Measurements from ENCODE around the gene CCR7. TPM values are rescaled to one million over a fixed set of nuclear protein-coding genes. Genes with fewer than 3 reads are reported as not detected.
"Not testable (repeated sequence)": the region's sequence is repeated elsewhere in the genome, so short reads cannot be mapped to it uniquely, and the experiment has no call there.

Gene CCR7
- total RNA-seq, 2 donors from 2014 or later: 287 to 301 TPM

GRCh38 chr17:40599468-40599763, 34.1 kb upstream of the CCR7 start:
- Mint-ChIP-seq H3K27ac (peak overlapping the region; percentile 96 to 98), H3K36me3 (peaks cover 22 to 29% of the 10 kb centered on the region in 2 donors), H3K9me3 (peaks cover 14 to 15% of the 10 kb centered on the region in 2 donors)
- DNase-seq (ENCODE audit: low spot score in 2 of 2) (no peak), ATAC-seq (no peak)

DNA sequence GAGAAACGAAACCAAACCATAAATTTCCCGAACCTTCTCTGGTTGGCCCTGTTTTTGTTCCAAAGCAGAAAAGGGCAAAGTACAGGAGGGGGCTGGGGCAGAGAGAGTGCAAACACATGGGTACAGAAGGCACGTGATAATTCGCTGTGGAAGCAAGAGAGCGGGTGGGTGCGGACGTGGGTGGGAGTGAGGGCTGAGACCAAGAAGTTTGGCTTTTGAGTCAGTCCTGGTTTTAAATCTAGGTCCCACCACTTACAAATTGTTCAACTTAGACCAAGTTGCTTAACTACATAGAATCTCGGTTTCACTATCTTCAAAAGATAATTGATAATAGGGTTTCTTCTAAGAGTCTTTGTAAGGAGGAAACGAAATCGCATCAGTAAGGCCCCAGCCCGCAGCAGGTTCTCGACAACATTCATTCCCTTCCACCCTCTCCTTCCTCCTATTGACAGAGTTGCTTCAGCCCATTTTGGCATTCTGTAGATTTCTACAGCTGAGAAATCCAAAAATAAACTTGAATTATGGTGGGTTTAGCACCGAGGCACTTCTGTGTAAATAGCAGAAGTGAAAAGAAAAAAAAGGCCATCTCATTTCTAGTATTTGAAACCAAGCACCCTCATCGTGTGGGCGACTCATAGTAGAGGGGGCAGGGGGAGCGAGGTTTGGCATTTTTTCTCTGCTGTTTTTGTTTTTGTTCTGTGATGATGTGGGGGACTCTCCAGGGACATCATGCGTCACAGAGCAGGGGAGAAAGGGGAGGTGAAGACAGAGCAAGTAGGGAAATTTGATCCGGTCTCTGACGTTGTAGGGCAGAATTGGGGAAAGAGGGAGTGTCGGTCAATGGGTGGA, 33.6 kb upstream of the CCR7 start:
- H3K27ac Mint-ChIP-seq: peak overlapping the region; percentile 96 to 98
- peak; percentile 50 to 68 for ATAC-seq
- H3K9me3 Mint-ChIP-seq: peaks cover 14 to 15% of the 10 kb centered on the region in 2 donors
- H3K36me3 Mint-ChIP-seq: peaks cover 22 to 29% of the 10 kb centered on the region in 2 donors
- DNase-seq (ENCODE audit: low spot score in 2 of 2): peak; percentile 67 to 83

GRCh38 chr17:40598301-40598618, 33.0 kb upstream of the CCR7 start:
- ATAC-seq (no peak), DNase-seq (ENCODE audit: low spot score in 2 of 2) (no peak)
- Mint-ChIP-seq H3K36me3 (peaks cover 22 to 29% of the 10 kb centered on the region in 2 donors), H3K27ac (peak overlapping the region; percentile 96 to 98), H3K9me3 (peaks cover 14 to 15% of the 10 kb centered on the region in 2 donors)

DNA sequence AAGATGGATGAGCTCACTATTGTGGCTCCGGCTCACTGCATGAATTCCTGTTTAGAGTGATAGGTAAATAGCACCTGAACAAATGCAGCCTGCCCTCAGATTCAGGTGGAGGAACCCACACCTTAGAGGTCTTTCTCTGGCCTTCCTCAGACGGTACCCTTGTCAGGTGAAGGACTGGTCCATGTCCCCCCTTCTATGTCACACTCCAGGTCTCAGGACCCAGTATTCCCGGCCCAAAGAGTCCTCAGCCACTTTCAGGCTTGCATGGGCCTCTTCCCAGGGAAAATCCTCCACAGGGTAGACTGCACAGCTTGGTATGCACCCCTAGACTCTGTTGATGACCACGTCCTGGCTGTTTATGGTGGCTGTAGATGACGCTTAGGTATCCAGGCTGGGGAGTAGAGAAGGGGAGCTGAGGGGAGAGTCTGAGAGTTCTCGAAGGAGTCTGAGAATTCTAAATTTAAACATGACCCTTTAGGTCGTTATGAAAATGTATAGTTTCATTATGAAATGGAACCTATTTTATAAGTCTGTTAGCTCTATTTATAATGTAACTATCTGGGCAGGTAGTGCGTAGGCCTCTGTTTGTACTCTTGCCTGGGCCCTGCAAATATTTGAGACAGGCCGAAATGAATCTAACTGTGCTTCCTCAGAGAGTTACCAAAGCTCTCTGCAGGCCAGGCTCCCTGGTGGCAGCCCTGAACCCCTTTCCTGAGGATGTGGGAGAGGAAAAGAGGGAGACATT, 32.5 kb upstream of the CCR7 start:
- H3K9me3 Mint-ChIP-seq: peaks cover 14 to 15% of the 10 kb centered on the region in 2 donors
- DNase-seq (ENCODE audit: low spot score in 2 of 2) (no peak), ATAC-seq (no peak)
- peaks cover 22 to 29% of the 10 kb centered on the region in 2 donors for H3K36me3 Mint-ChIP-seq
- peak overlapping the region; percentile 96 to 98 for H3K27ac Mint-ChIP-seq

- ATAC-seq (no peak), DNase-seq (ENCODE audit: low spot score in 2 of 2) (no peak)
- H3K9me3 Mint-ChIP-seq: peaks cover 14 to 15% of the 10 kb centered on the region in 2 donors
- peak overlapping the region in 1 of 2 donors; percentile 98 for H3K27ac Mint-ChIP-seq
- peaks cover 22 to 29% of the 10 kb centered on the region in 2 donors for H3K36me3 Mint-ChIP-seq
Measured at GRCh38 chr17:40597156-40597555, 31.9 kb upstream of the CCR7 start.

DNA sequence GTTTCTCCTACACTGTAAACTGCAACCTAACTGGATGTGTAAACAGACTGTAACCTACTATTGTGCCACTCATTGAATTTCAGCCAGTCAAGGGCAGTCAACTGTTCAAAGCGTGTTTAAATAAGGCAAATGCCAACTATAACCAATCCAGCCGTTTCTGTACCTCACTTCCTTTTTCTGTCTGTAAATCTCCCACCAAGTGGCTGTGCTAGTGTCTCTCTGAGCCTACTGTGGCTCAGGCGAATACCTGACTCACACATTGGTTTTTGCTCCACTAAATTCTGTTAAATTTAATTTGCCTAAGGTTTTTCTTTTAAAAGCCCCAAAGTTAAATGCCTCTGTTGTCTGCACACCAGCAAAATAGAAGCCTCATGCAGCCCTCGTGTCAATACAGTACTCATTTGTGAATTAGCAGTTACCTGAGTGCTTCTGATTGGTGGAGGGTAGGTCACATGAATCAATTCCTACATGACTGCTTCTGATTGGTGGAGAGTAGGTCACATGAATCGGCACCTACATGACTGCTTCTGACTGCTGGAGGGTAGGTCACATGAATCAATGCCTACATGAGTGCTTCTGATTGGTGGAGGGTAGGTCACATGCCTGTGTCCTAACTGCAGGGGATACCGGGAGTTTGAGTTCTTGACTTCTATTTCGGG, 31.1 kb upstream of the CCR7 start:
- Mint-ChIP-seq H3K9me3 (peaks cover 14 to 15% of the 10 kb centered on the region in 2 donors), H3K27ac (peak overlapping the region; percentile 63 to 98), H3K36me3 (peaks cover 22 to 25% of the 10 kb centered on the region in 2 donors)
- DNase-seq (ENCODE audit: low spot score in 2 of 2) (no peak), ATAC-seq (peak; percentile 5 to 38)

GRCh38 chr17:40590742-40591141, 25.5 kb upstream of the CCR7 start:
- DNase-seq (ENCODE audit: low spot score in 2 of 2): no peak
- Mint-ChIP-seq H3K36me3 (peaks cover 44% of the 10 kb centered on the region in 2 donors), H3K9me3 (peaks cover 26 to 35% of the 10 kb centered on the region in 2 donors), H3K27ac (no peak overlapping the region)
- ATAC-seq: no peak

DNA sequence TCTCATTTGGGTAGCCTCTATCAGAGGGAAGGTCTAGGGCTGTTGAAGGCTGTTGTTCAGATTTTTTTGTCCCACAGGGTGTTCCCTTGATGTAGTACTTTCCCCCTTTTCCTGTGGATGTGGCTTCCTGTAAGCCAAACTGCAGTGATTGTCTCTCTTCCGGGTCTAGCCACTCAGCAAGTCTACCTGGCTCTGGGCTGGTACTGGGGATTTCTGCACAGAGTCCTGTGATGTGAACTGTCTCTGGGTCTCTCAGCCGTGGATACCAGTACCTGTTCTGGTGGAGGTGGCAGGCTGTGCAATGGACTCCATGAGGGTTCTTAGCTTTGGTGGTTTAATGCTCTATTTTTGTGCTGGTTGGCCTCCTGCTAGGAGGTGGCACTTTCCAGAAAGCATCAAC, 23.3 kb upstream of the CCR7 start:
- H3K36me3 Mint-ChIP-seq: peaks cover 55 to 57% of the 10 kb centered on the region in 2 donors
- no peak for ATAC-seq
- peaks cover 30 to 42% of the 10 kb centered on the region in 2 donors for H3K9me3 Mint-ChIP-seq
- DNase-seq (ENCODE audit: low spot score in 2 of 2): no peak
- peak overlapping the region in 1 of 2 donors; percentile 58 for H3K27ac Mint-ChIP-seq

DNA sequence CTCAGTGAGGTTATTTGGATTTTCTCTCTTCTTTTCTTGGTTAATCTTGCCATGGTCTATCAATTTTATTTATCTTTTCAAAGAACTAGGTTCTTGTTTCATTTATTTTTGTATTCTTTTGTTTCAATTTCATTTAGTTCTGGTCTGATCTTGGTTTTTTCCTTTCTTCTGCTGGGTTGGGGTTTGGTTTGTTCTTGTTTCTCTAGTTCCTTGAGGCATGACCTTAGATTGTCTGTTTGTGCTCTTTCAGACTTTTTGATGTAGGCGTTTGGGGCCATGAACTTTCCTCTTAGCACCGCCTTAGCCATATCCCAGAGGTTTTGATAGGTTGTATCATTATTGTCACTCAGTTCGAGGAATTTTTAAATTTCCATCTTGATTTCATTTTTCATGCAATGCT, 21.0 kb upstream of the CCR7 start:
- DNase-seq (ENCODE audit: low spot score in 2 of 2); ATAC-seq: not testable (repeated sequence)
- Mint-ChIP-seq H3K36me3 (peaks cover 55 to 65% of the 10 kb centered on the region in 2 donors), H3K9me3 (peaks cover 34 to 48% of the 10 kb centered on the region in 2 donors), H3K27ac (peak overlapping the region in 1 of 2 donors; percentile 84)

GRCh38 chr17:40584950-40585349, 19.7 kb upstream of the CCR7 start:
- peaks cover 31 to 45% of the 10 kb centered on the region in 2 donors for H3K9me3 Mint-ChIP-seq
- DNase-seq (ENCODE audit: low spot score in 2 of 2); ATAC-seq: not testable (repeated sequence)
- H3K36me3 Mint-ChIP-seq: peaks cover 51 to 73% of the 10 kb centered on the region in 2 donors
- peak overlapping the region in 1 of 2 donors; percentile 98 for H3K27ac Mint-ChIP-seq

GRCh38 chr17:40582328-40582901, 17.1 kb upstream of the CCR7 start:
- peak; percentile 76 to 79 for ATAC-seq
- peak overlapping the region; percentile 87 to 98 for H3K27ac Mint-ChIP-seq
- H3K9me3 Mint-ChIP-seq: peaks cover 20 to 28% of the 10 kb centered on the region in 2 donors
- H3K36me3 Mint-ChIP-seq: peaks cover 32 to 61% of the 10 kb centered on the region in 2 donors
- DNase-seq (ENCODE audit: low spot score in 2 of 2): peak in 1 of 2 donors; percentile 84

DNA sequence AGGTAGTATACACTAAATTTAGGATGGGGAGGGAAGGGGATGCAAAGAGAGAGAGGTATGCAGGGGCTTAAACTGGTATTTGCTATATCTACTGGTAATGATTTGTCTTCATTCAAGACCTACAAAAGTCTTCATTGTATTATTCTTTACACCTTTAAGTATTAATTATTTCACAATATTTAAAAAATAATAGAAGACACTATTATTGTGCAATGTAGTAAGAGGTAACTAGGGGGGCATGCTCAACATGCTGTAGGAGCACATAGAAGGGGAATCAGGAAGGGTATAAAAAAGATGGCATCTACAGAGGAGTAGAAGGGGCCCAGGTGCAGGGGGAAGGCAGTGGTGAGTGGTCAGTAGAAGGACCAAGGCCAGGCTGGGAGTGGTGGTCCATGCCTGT, 14.9 kb upstream of the CCR7 start:
- peaks cover 31 to 56% of the 10 kb centered on the region in 2 donors for H3K36me3 Mint-ChIP-seq
- peak overlapping the region in 1 of 2 donors; percentile 98 for H3K27ac Mint-ChIP-seq
- DNase-seq (ENCODE audit: low spot score in 2 of 2) (no peak), ATAC-seq (no peak)
- peaks cover 20 to 28% of the 10 kb centered on the region in 2 donors for H3K9me3 Mint-ChIP-seq

DNA sequence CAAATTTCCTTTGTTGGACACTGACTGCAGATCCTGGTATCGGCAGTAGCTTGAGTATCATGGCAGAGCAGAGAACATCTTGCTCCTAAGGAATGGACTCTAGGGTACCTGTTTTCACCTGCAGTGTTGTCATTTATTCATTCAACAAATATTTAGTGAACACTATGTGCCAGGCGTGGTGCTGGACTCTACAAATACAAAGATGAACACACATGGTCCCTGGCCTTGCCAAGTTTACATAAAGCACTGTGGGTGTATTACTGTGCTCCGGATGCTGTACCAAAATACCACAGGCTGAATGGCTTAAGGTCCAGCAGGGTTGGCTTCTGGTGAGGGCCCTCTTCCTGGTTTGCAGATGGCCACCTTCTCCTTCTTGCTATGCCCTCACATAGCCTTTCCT, 14.2 kb upstream of the CCR7 start:
- ATAC-seq (no peak), DNase-seq (ENCODE audit: low spot score in 2 of 2) (no peak)
- H3K9me3 Mint-ChIP-seq: peaks cover 17 to 28% of the 10 kb centered on the region in 2 donors
- H3K36me3 Mint-ChIP-seq: peaks cover 29 to 56% of the 10 kb centered on the region in 2 donors
- peak overlapping the region in 1 of 2 donors; percentile 98 for H3K27ac Mint-ChIP-seq

GRCh38 chr17:40577611-40578065, 12.4 kb upstream of the CCR7 start:
- peaks cover 29 to 59% of the 10 kb centered on the region in 2 donors for H3K36me3 Mint-ChIP-seq
- no peak for DNase-seq (ENCODE audit: low spot score in 2 of 2)
- peak; percentile 65 to 77 for ATAC-seq
- peaks cover 22 to 34% of the 10 kb centered on the region in 2 donors for H3K9me3 Mint-ChIP-seq
- H3K27ac Mint-ChIP-seq: peak overlapping the region; percentile 83 to 89

GRCh38 chr17:40576113-40576740, 11.0 kb upstream of the CCR7 start:
- Mint-ChIP-seq H3K27ac (peak overlapping the region; percentile 17 to 83), H3K9me3 (peaks cover 34 to 46% of the 10 kb centered on the region in 2 donors), H3K36me3 (peaks cover 43 to 72% of the 10 kb centered on the region in 2 donors)
- DNase-seq (ENCODE audit: low spot score in 2 of 2): no peak
- ATAC-seq: peak in 1 of 2 donors; percentile 16

DNA sequence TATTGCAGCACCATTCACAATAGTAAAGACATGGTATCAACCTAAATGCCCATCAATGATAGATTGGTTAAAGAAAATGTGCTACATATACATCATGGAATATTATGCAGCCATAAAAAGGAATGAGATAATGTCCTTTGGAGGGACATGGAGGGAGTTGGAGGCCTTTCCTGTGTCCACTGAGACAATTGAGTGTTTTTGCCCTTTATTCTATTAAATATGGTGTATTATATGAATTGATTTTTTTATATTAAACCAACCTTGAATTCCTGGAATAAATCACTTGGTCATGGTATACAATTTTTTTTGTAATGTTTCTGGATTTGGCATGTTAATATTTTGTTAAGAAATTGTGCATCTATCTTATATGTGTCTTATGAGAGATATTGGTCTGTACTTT, 9.0 kb upstream of the CCR7 start:
- H3K9me3 Mint-ChIP-seq: peaks cover 37 to 58% of the 10 kb centered on the region in 2 donors
- H3K27ac Mint-ChIP-seq: no peak overlapping the region
- DNase-seq (ENCODE audit: low spot score in 2 of 2) (no peak), ATAC-seq (no peak)
- peaks cover 55 to 73% of the 10 kb centered on the region in 2 donors for H3K36me3 Mint-ChIP-seq
